HepG2 (cell line): Measurements from ENCODE around the gene HINFP. TPM values are rescaled to one million over a fixed set of nuclear protein-coding genes. Genes with fewer than 3 reads are reported as not detected.

Experiments
- AKAP8 ChIP-seq: sonication (generic); formaldehyde crosslinking; IDR thresholded peaks from 2 replicates; pipeline ENCODE4 v1.5.1; 2020; ENCODE audit warnings: mild to moderate bottlenecking, missing genetic modification reagents
- BHLHE40 ChIP-seq: IDR thresholded peaks from 2 replicates; pipeline ENCODE4 v1.6.1; 2011; ENCODE audit warnings: low read length, improper control_type of control experiment
- ELF4 ChIP-seq: sonication (generic); formaldehyde crosslinking; IDR thresholded peaks from 2 replicates; pipeline ENCODE4 v1.5.0; 2020; ENCODE audit warnings: missing genetic modification reagents, mild to moderate bottlenecking, moderate library complexity, borderline replicate concordance
- ETV5 ChIP-seq: IDR thresholded peaks from 2 replicates; pipeline ENCODE4 v1.6.1; 2018; ENCODE audit warnings: missing biosample characterization, missing genetic modification reagents, inconsistent platforms, borderline replicate concordance
- HNF4G ChIP-seq, 2 experiments: sonication (generic) in 1 of 2; formaldehyde crosslinking in 1 of 2; IDR thresholded peaks; 2 replicates each; pipeline versions ENCODE4 v1.4.0 to v1.6.1; 2011 to 2020; ENCODE audit warnings: borderline replicate concordance in 2 of 2, low read depth in 2 of 2, mild to moderate bottlenecking in 2 of 2, low read length in 1 of 2, missing genetic modification reagents in 1 of 2, moderate library complexity in 1 of 2
- MTERF4 ChIP-seq: sonication (generic); formaldehyde crosslinking; IDR thresholded peaks from 2 replicates; pipeline ENCODE4 v1.8.0; 2023; ENCODE audit warnings: mild to moderate bottlenecking, missing genetic modification reagents
- MYPOP ChIP-seq: sonication (generic); formaldehyde crosslinking; IDR thresholded peaks from 2 replicates; pipeline ENCODE4 v1.8.1; 2023; ENCODE audit warnings: mild to moderate bottlenecking, moderate library complexity, missing genetic modification reagents
- RFX3 ChIP-seq: IDR thresholded peaks from 2 replicates; pipeline ENCODE4 v1.6.1; 2016; ENCODE audit warnings: missing biosample characterization, missing genetic modification reagents
- SNAPC2 ChIP-seq: sonication (generic); formaldehyde crosslinking; IDR thresholded peaks from 2 replicates; pipeline ENCODE4 v1.8.1; 2022; ENCODE audit warnings: mild to moderate bottlenecking, missing genetic modification reagents
- TEAD2 ChIP-seq: sonication (generic); formaldehyde crosslinking; IDR thresholded peaks from 2 replicates; pipeline ENCODE4 v1.9.0; 2021; ENCODE audit warnings: missing genetic modification reagents
- THAP9 ChIP-seq: sonication (generic); formaldehyde crosslinking; IDR thresholded peaks from 2 replicates; pipeline ENCODE4; 2020; ENCODE audit warnings: missing genetic modification reagents, mild to moderate bottlenecking, borderline replicate concordance
- ZNF335 ChIP-seq: sonication (generic); formaldehyde crosslinking; IDR thresholded peaks from 2 replicates; pipeline ENCODE4 v1.4.0; 2020; ENCODE audit warnings: missing genetic modification reagents
- ZNF460 ChIP-seq: sonication (generic); formaldehyde crosslinking; IDR thresholded peaks from 2 replicates; pipeline ENCODE4 v1.5.1; 2020; ENCODE audit warnings: missing genetic modification reagents, mild to moderate bottlenecking, borderline replicate concordance
- ZNF746 ChIP-seq: sonication (generic); formaldehyde crosslinking; IDR thresholded peaks from 2 replicates; pipeline ENCODE4 v1.8.0; 2022; ENCODE audit warnings: mild to moderate bottlenecking, missing genetic modification reagents
- polyA plus RNA-seq, 8 experiments: library from polyadenylated mRNA; depleted of rRNA in 3 of 8; stranded (reverse) in 7 of 8; unstranded in 1 of 8; fragments of >200 nt; fragmentation: Illumina TruSeq in 4 of 8; extraction: Trizol in 4 of 8; gene quantifications; 2 replicates each; pipeline versions ENCODE4 v1.2.1 to v1.2.3, GENCODE V29; 2011 to 2016; ENCODE audit warnings: low read depth in 4 of 8, missing spikeins in 1 of 8, mixed read lengths in 1 of 8; ENCODE audit not compliant: insufficient read depth in 1 of 8
- total RNA-seq, 5 experiments: library from RNA; depleted of rRNA; stranded (reverse); fragments of >200 nt; fragmentation: Illumina TruSeq; extraction: Trizol; gene quantifications; 2 replicates each; pipeline ENCODE4 v1.2.3, GENCODE V29; 2016; ENCODE audit warnings: low read depth in 1 of 5
- TF ChIP-seq, protein P1 (sequence below): sonication (generic); formaldehyde crosslinking; IDR thresholded peaks from 2 replicates; pipeline ENCODE4 v1.5.0; 2020; ENCODE audit warnings: missing genetic modification reagents
- TF ChIP-seq, protein P2 (sequence below): sonication (generic); formaldehyde crosslinking; IDR thresholded peaks from 2 replicates; pipeline ENCODE4 v1.5.0; 2020; ENCODE audit warnings: mild to moderate bottlenecking, missing genetic modification reagents
- TF ChIP-seq, protein P3 (sequence below): sonication (generic); formaldehyde crosslinking; IDR thresholded peaks from 2 replicates; pipeline ENCODE4 v1.9.0; 2022; ENCODE audit warnings: missing genetic modification reagents, mild to moderate bottlenecking, borderline replicate concordance

Gene HINFP
- total and polyA plus RNA-seq, 2 of the 13 experiments (the other 11 are each of a cell fraction or from before 2014, with no cell fraction given) = 15.1 to 21.4 TPM

DNA sequence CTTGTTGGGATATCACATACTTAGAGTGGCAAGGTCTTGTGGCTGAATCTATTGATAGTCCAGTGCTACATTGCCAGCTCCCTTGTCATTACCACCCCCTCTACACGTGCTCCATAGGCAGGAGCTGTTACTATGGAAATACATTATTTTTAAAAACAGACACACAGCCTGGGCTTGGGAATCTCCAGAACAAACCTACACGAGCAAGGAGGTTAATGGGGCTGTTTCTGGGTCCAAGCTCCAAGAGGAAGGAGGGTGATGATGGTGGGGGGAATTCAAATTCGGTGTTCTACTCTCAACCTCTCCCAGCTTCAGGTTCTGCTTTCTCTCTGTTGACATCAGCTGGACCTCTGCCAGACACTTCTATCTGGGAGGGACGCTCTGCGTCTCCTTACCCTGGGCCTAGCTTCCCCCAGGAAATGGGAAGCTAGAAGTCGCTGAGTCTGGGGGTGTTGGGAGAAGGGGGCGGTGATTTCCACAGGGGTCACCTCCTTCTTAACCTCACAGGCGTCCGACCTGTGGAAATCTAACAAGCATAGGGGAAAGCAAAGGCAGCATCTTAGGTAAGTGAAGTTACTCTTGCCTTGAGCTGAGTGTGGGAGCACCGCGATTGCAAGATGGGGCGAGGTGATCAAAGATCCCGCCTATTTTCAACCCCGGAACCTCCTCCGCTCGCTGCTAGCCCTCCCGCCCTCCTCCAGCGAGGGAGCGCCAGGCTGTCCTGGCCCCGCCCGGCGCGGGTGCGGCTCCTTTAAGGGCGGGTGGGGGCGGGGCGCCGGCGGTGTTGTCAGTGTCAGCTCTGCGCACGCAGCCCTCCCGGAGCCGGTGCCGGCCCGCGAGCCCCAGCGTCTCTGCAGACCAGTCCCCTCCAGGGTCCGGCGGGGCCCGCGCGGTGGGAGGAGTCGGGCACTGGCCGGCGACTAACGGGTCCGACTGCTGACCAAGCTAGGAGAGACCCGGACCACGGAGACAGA lies 14.5 kb upstream of the HINFP start, which contains the start of gene C2CD2L (continued):
- TF ChIP-seq THAP9 (CRISPR knock-in tag) = no peak
- no peak for TF ChIP-seq ETV5 (CRISPR knock-in tag)
- TF ChIP-seq, protein P1, sequence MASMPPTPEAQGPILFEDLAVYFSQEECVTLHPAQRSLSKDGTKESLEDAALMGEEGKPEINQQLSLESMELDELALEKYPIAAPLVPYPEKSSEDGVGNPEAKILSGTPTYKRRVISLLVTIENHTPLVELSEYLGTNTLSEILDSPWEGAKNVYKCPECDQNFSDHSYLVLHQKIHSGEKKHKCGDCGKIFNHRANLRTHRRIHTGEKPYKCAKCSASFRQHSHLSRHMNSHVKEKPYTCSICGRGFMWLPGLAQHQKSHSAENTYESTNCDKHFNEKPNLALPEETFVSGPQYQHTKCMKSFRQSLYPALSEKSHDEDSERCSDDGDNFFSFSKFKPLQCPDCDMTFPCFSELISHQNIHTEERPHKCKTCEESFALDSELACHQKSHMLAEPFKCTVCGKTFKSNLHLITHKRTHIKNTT (CRISPR knock-in tag) = no peak
- TF ChIP-seq MYPOP (CRISPR knock-in tag) = no peak
- TF ChIP-seq ZNF746 (CRISPR knock-in tag) = peak; percentile 25; the same call in 1 of the 2 replicates
- TF ChIP-seq ZNF460 (CRISPR knock-in tag) = no peak
- peak; percentile 50; the same call in 1 of the 2 replicates for TF ChIP-seq MTERF4
- TF ChIP-seq SNAPC2 (CRISPR knock-in tag) = no peak
- TF ChIP-seq HNF4G (IDR thresholded peaks at IDR 0.05; ENCODE audit: borderline replicate concordance, low read depth, low read length) = no peak
- no peak for TF ChIP-seq HNF4G (CRISPR knock-in tag; IDR thresholded peaks at IDR 0.05; ENCODE audit: borderline replicate concordance, low read depth)
- TF ChIP-seq, protein P2, sequence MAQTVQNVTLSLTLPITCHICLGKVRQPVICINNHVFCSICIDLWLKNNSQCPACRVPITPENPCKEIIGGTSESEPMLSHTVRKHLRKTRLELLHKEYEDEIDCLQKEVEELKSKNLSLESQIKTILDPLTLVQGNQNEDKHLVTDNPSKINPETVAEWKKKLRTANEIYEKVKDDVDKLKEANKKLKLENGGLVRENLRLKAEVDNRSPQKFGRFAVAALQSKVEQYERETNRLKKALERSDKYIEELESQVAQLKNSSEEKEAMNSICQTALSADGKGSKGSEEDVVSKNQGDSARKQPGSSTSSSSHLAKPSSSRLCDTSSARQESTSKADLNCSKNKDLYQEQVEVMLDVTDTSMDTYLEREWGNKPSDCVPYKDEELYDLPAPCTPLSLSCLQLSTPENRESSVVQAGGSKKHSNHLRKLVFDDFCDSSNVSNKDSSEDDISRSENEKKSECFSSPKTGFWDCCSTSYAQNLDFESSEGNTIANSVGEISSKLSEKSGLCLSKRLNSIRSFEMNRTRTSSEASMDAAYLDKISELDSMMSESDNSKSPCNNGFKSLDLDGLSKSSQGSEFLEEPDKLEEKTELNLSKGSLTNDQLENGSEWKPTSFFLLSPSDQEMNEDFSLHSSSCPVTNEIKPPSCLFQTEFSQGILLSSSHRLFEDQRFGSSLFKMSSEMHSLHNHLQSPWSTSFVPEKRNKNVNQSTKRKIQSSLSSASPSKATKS (CRISPR knock-in tag) = no peak
- no peak for TF ChIP-seq ELF4
- TF ChIP-seq AKAP8 (CRISPR knock-in tag) = no peak
- no peak for TF ChIP-seq BHLHE40
- TF ChIP-seq, protein P3, sequence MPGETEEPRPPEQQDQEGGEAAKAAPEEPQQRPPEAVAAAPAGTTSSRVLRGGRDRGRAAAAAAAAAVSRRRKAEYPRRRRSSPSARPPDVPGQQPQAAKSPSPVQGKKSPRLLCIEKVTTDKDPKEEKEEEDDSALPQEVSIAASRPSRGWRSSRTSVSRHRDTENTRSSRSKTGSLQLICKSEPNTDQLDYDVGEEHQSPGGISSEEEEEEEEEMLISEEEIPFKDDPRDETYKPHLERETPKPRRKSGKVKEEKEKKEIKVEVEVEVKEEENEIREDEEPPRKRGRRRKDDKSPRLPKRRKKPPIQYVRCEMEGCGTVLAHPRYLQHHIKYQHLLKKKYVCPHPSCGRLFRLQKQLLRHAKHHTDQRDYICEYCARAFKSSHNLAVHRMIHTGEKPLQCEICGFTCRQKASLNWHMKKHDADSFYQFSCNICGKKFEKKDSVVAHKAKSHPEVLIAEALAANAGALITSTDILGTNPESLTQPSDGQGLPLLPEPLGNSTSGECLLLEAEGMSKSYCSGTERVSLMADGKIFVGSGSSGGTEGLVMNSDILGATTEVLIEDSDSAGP (CRISPR knock-in tag) = peak; percentile 100
- TF ChIP-seq RFX3 (CRISPR knock-in tag) = no peak
- no peak for TF ChIP-seq TEAD2 (CRISPR knock-in tag)
- no peak for TF ChIP-seq ZNF335
